ENCODE measurements around the gene ALS2.

DNA sequence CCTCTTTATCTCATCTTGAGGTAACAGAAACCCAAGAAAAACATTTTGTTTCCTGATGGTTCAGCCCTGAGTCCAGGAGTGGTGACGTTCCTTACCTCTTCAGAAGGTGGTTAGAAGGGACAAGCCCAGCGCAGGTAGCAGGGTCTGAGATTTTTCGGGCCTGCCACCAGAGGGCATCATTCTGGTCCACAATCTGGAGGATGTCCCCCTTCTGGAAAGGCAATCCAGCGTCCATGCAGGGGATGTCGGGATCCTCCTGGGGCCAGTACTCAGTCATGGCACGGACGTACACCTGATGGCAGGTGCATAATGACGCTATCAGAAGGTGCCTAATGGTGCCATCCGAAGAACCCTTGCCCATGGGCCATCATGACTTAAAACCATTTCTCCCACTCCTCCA, 100.0 kb downstream of the ALS2 start:
- TF ChIP-seq GATA3 (IDR thresholded peaks at IDR 0.05; ENCODE audit: low read depth, low read length) (no peak), GATA2 (IDR thresholded peaks at IDR 0.05; ENCODE audit: low read depth, low read length) (no peak)
